Embryonic facial prominence (tissue), 1 donor: ENCODE results near the gene ELFN2.

Experiments
- DNase-seq: peaks from one replicate; pipeline ENCODE4 v3.0.0-alpha.2; 2016; ENCODE audit errors: extremely low spot score

The ELFN2 gene

GRCh38 chr22:37384691-37385090, 42.6 kb downstream of the ELFN2 start:
- no peak for DNase-seq

GRCh38 chr22:37383341-37383740, 43.9 kb downstream of the ELFN2 start:
- DNase-seq: no peak

- no peak for DNase-seq
Observed at GRCh38 chr22:37381489-37381888, 45.8 kb downstream of the ELFN2 start.

- DNase-seq: no peak
Observed at GRCh38 chr22:37379722-37380121, 47.6 kb downstream of the ELFN2 start.

- DNase-seq: no peak
Observed at GRCh38 chr22:37379085-37379484, 48.2 kb downstream of the ELFN2 start.

DNA sequence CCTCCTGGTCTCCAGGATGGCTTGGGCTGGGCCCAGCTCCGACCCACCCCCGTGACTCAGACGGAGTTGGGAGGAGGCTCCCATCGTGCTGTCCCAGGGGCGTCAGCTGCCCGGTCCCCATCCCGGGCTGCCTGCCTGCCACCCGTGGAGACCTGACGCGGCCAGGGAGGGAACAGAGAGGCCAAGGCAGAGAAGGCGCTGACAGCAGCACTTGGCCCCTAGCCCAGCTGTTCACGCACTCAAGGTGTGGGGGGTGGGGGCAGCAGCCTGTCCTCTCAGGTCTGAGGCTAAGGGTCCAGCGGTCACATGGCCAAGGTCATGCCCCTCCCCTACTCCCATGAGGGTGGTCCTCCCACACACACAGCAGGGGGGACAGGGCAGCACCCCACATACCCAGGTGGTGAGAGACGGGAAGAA, 48.6 kb downstream of the ELFN2 start:
- no peak for DNase-seq

GRCh38 chr22:37377927-37378326, 49.4 kb downstream of the ELFN2 start:
- DNase-seq: no peak

GRCh38 chr22:37377138-37377537, 50.1 kb downstream of the ELFN2 start:
- no peak for DNase-seq

- DNase-seq: no peak
Observed at GRCh38 chr22:37376643-37377042, 50.6 kb downstream of the ELFN2 start.

DNA sequence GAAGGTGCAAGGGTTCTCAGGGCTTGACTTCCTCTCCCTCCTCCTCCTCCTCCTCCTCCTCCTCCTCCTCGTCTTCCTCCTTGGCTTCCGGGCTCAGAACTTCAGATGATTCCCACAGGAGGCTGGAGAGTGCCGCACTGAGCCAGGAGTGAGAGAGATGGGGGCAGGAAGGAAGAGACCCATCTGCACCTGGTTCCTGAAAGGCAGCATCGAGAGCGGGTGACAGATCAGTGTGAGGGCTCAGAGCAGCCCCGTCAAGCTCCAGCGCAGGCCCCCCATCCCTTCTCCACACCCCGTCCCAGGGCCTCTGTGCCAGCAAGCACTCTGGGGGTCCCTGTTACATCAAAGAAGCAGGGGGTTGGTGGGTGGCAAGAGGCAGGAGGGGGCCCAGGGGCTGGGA, 51.5 kb downstream of the ELFN2 start:
- no peak for DNase-seq

GRCh38 chr22:37374571-37374970, 52.7 kb downstream of the ELFN2 start:
- no peak for DNase-seq

- no peak for DNase-seq
Observed at GRCh38 chr22:37373451-37373850, 53.8 kb downstream of the ELFN2 start.

- DNase-seq: no peak
Observed at GRCh38 chr22:37371911-37372310, 55.4 kb downstream of the ELFN2 start.

DNA sequence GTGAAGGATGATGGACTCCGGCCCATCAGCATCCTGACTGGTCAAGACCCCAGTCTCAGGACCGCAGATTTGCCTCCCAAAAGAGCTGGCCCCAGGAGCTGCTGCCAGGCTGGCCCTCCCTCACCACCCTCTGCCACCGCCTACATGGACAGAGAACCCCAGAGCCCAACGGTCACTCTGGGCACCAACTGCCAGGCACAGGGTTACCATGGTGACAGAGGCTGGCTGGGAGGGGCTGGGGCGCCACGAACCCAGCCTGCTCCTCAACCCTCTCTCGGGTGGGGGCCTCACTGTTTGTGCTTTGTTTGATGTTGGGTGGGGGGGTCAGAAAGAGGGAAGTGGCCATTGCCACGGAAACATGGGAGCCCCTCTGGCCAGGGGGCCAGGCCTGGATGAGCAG, 55.8 kb downstream of the ELFN2 start:
- no peak for DNase-seq

DNA sequence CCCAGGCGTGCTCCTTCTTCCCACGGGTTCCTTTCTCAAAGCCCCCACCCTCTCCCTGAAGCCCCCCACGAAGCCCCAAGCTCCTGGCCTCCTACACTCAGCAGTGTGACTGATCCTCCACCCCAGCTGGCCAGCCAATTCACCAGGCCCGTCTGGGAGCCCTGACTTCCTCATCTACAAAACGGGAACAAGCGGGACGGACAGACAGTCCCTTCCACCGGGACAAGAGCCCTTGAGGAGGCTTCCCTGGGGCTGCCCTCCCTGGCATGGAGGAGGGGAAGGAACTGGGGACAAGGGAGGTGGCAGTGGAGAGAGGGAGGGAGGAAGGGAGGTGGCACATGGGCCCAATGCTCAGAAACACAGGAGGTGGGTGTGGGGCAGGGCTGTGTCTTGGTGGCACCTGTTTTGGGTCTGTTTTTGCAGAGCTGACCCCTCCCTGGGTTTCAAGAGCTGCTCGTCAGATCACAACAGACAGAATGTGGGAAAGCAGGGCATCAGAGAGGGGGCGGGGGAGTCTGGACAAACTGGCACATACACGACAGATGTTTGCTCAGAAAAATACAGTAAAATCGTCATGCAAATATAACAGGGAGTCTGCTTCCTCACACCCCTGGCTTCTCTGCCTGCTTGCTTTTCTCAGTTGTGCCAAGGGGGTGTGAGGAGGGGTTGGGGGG, 56.8 kb downstream of the ELFN2 start:
- no peak for DNase-seq

GRCh38 chr22:37369483-37369882, 57.8 kb downstream of the ELFN2 start:
- no peak for DNase-seq

DNA sequence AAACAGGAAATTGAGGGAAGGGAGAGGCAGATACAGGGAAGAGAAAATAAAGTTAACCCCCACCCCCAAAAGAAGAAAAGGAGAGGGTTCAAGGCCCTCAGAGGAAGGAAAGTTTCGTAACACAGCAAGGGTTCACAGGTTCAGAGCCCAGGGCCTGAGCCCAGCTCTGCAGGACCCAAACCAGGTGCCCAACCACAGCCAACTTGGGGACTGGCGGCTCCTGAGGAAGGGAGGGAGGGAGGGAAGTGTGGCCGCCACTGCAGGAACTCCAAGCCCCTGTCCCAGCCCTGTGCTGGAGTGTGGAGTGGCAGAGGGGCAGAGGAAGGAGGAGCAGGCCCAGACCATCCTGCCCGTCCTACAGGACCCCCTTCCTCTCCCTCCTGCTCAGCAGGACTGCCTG, 59.2 kb downstream of the ELFN2 start:
- DNase-seq: no peak

GRCh38 chr22:37366601-37367000, 60.7 kb downstream of the ELFN2 start:
- no peak for DNase-seq

DNA sequence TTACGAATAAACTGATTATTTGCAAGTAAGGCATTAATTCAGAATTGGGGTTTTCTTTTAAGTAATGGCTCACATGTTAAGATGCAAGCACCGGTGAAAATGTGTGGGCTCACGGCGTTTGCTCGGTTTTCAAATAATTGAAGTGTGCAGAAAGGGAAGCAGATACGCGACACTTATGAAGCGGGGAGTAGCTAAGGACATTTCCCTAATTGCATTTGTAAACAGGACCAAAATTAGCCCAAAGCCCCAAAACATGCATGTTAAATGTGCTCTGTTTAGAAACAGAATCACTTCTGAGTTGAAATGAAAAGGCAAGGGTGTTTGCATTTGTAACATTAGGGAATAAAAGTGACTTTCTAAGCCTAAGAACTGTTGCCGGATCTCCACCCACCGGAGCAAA, 61.3 kb downstream of the ELFN2 start:
- no peak for DNase-seq

GRCh38 chr22:37363261-37363992, 63.9 kb downstream of the ELFN2 start:
- DNase-seq: no peak

DNA sequence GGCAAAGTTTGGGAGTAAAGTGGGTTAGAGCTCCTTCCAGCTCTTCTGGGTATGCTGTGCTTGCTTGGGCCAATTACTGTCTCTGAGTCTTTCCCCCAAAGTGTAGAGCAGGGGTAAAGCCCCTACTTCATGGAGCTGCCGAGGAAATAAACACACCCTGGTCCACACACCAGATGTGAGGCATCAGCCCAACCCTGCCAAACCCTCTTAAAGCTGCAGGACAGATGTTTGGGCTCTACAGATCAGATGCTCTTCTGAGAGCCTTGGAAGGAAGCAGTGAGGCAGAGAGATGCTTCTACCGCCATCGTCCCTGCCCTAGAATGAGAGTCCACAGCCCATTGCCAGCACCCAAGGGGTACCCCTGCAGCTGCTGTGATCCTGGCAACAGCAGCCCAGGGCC, 64.7 kb downstream of the ELFN2 start:
- DNase-seq: no peak

DNA sequence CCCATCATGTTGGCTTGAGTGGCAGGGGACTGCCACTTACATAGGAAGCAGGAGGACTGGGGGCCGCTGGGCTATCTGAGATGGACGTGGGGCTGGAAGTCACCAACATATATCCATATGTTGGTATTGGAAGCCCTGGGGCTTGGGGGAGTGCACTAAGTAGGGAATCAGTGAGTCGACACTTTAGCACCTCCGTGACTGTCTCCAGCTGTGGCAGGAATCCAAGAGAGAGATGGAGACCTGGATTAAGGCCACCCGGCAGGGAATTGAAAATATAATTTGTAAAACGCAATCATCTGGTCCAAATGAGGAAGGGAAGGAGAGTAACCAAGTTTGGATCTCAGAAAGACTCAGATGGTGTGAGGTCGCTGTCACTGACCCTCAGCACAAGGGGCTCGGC, 68.4 kb downstream of the ELFN2 start:
- DNase-seq: no peak

DNA sequence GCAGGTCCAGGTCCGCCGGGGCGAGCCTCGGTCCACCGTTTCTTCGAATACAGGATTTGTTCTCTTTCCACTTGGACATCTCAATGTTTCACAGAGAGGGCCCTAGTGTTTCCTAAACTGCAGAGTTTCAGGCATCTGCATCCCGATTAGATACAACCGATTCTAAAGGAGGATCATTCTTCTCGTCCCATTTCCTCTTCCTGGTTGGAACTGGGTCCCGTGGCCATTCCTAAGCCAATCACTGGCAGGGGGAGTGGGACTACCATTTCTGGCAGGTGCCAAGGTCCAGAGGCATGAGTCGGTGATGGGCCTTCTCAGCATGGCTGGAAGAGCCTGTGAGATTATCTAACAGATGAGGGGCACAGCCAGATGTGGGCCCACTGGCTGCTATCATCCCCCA, 68.9 kb downstream of the ELFN2 start:
- no peak for DNase-seq
